Astrocyte of the cerebellum (primary cell): Measurements from ENCODE around the gene CSF1R.

Experiments used
- DNase-seq: peaks from one replicate; pipeline ENCODE4 v3.0.0-alpha.2; 2011; ENCODE audit warnings: low read depth
- H3K4me3 ChIP-seq: 2 replicates; pipeline ENCODE4 v1.5.1; 2011; ENCODE audit warnings: mild to moderate bottlenecking, low read depth, low read length, moderate library complexity
- CTCF ChIP-seq: IDR thresholded peaks from 2 replicates; pipeline ENCODE4 v1.5.1; 2012; ENCODE audit warnings: low read length, low read depth, moderate library complexity, mild to moderate bottlenecking; ENCODE audit errors: missing control alignments
- in situ Hi-C: cut with HindIII; loops from 2 replicates; pipeline ENCODE4 v1.10.0; 2017; ENCODE audit warnings: low sequenced_read_pairs

CSF1R gene

GRCh38 chr5:150082889-150083288 lies 3.5 kb downstream of the CSF1R start:
- no peak for TF ChIP-seq CTCF
- H3K4me3 ChIP-seq = no peak overlapping the region
- in situ Hi-C loops = no loop called here
- DNase-seq = no peak

GRCh38 chr5:150082374-150082773 lies 4.0 kb downstream of the CSF1R start:
- in situ Hi-C loops = no loop called here
- H3K4me3 ChIP-seq = no peak overlapping the region
- no peak for TF ChIP-seq CTCF
- no peak for DNase-seq

GRCh38 chr5:150081541-150082283 lies 4.6 kb downstream of the CSF1R start:
- H3K4me3 ChIP-seq = no peak overlapping the region
- no peak for TF ChIP-seq CTCF
- DNase-seq = no peak
- in situ Hi-C loops = no loop called here

GRCh38 chr5:150080696-150081435 lies 5.5 kb downstream of the CSF1R start:
- DNase-seq = no peak
- no peak overlapping the region for H3K4me3 ChIP-seq
- in situ Hi-C loops = no loop called here
- no peak for TF ChIP-seq CTCF

GRCh38 chr5:150079909-150080461 lies 6.4 kb downstream of the CSF1R start:
- TF ChIP-seq CTCF = no peak
- no peak overlapping the region for H3K4me3 ChIP-seq
- DNase-seq = no peak
- in situ Hi-C loops = no loop called here

- in situ Hi-C loops = no loop called here
- H3K4me3 ChIP-seq = no peak overlapping the region
- TF ChIP-seq CTCF = no peak
- no peak for DNase-seq
Observed at GRCh38 chr5:150078802-150079689, 7.3 kb downstream of the CSF1R start.
